Measurements from ENCODE around the gene PIGP.

DNA sequence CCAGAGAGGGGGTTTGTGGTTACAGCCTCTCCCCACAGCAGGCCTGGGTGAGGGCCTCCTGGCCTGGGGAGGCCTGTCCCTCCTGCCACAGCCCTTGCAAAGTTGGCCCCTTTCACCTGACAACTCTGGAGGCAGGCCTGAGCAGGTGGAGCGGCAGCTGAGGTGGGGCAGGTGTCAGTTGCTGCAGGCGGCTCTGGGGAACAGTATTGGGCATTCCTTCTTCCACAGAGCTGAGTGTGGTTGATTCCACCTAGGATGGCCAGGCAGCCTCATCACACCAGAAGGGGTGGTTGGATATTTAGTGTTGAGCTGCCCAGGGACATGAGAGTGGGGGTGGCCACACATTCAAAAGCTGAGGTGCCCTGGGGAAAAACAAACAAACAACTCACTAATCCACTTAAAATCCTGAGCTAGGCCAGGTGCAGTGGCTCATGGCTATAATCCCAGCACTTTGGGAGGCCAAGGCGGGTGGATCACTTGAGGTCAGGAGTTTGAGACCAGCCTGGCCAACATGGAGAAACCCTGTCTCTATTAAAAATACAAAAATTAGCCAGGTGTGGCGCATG, 31.1 kb downstream of the PIGP start:
- TF ChIP-seq FOXM1 (IDR thresholded peaks at IDR 0.05; ENCODE audit: borderline replicate concordance) (no peak), TARDBP (IDR thresholded peaks at IDR 0.05) (no peak), FOXK2 (IDR thresholded peaks at IDR 0.05) (no peak), CTBP1 (IDR thresholded peaks at IDR 0.05; ENCODE audit: borderline replicate concordance) (no peak), SP1 (IDR thresholded peaks at IDR 0.05) (no peak)
